ENCODE measurements around the gene GUCY2D. TPM values are rescaled to one million over a fixed set of nuclear protein-coding genes. Genes with fewer than 3 reads are reported as not detected.
"Not testable (repeated sequence)": the region's sequence is repeated elsewhere in the genome, so short reads cannot be mapped to it uniquely, and the experiment has no call there.

Gene GUCY2D
- total and polyA plus RNA-seq, 12 donors, result not detected

DNA sequence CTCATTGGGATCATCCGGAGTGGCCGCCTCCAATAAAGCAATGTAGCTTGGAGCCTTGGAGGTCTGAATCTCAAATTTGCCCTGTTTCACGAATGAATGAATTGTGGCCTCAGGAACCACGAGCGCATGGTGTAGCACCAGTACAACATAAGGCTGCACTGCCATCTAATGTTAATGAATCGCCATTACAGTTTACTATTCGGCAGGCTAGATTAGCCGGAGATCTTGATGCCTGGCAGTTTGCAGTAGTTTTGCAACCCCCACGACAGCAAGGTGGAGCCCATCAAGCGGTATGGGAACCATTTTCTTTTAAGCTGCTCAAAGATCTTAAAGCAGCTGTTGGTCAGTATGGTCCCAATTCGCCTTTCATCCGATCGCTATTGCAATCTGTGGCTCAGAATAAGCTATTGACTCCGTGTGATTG is 55.3 kb downstream of the GUCY2D start:
- DNase-seq, result peak in 6 of 7 donors; percentile 49 to 76 (median 58)
- Histone ChIP-seq H3K4me1 (replicated peaks in 1 of 2) (no peaks in the 10 kb centered on the region), H3K4me3 (no peak overlapping the region), H3K36me3 (replicated peaks in 1 of 2) (no peaks in the 10 kb centered on the region), H3K9me3 (replicated peaks in 1 of 3) (no peaks in the 10 kb centered on the region), H3K27ac (no peak overlapping the region), H3K27me3 (peaks cover 13% of the 10 kb centered on the region)
- intact Hi-C loops (cut with DNase I), result loop anchor here in 1 of 2 donors (5.0 kb wide), 1 partner anchor 145 kb away; no protein-coding TSS in a partner anchor
- TF ChIP-seq POLR2A (IDR thresholded peaks at IDR 0.05), result no peak
- TF ChIP-seq, protein P1, sequence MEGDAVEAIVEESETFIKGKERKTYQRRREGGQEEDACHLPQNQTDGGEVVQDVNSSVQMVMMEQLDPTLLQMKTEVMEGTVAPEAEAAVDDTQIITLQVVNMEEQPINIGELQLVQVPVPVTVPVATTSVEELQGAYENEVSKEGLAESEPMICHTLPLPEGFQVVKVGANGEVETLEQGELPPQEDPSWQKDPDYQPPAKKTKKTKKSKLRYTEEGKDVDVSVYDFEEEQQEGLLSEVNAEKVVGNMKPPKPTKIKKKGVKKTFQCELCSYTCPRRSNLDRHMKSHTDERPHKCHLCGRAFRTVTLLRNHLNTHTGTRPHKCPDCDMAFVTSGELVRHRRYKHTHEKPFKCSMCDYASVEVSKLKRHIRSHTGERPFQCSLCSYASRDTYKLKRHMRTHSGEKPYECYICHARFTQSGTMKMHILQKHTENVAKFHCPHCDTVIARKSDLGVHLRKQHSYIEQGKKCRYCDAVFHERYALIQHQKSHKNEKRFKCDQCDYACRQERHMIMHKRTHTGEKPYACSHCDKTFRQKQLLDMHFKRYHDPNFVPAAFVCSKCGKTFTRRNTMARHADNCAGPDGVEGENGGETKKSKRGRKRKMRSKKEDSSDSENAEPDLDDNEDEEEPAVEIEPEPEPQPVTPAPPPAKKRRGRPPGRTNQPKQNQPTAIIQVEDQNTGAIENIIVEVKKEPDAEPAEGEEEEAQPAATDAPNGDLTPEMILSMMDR (IDR thresholded peaks at IDR 0.05), result peak; percentile 49 to 82 (median 77)
- 4 to 7% (median 5%) methylated on average over 13 to 14 of the region's 14 CpGs for whole genome bisulfite sequencing, 4 donors

DNA sequence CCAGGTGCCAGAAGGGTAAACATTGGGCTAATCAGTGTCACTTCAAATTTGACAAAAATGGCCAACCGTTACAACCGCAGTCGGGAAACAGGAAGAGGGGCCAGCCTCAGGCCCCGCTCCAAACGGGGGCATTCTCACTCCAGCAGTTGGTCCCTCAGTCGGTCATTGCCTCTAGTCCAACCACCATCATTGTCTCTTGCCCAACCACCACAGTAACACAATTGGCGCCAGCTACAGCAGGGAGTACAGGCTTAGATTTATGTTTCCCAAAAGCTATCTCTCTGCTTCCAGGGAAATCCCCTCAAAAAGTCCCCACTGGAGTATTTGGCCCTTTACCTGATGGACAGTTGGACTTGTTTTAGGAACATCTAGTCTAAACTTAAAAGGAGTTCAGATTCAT is 56.7 kb downstream of the GUCY2D start:
- 16 to 33% (median 27%) methylated on average over 7 of the region's 7 CpGs for WGBS, 4 donors
- TF ChIP-seq POLR2A (IDR thresholded peaks at IDR 0.05), result no peak
- TF ChIP-seq, protein P1 (IDR thresholded peaks at IDR 0.05), result no peak
- Histone ChIP-seq H3K27ac (no peak overlapping the region), H3K36me3 (replicated peaks in 1 of 2) (no peaks in the 10 kb centered on the region), H3K9me3 (replicated peaks in 1 of 3) (no peaks in the 10 kb centered on the region), H3K27me3 (peaks cover 20% of the 10 kb centered on the region), H3K4me1 (replicated peaks in 1 of 2) (no peaks in the 10 kb centered on the region), H3K4me3 (no peak overlapping the region)
- intact Hi-C loops (cut with DNase I), result loop anchor here in 1 of 2 donors (5.0 kb wide), 1 partner anchor 147 kb away; no protein-coding TSS in a partner anchor
- DNase-seq, result no peak

DNA sequence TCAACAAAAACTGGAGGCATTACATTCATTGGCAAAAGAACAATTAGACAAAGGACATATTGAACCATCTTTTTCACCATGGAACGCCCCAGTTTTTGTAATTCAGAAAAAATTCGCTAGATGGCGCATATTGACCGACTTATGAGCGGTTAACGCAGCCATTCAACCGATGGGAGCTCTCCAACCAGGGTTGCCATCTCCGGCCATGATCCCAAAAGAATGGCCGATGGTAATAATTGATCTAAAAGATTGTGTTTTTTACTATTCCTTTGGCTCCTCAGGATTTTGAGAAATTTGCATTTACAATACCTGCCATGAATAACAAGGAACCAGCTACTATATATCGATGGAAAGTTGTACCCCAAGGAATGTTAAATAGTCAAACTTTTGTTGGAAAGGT is 57.9 kb downstream of the GUCY2D start:
- WGBS, 4 donors, result 6 to 7% (median 6%) methylated on average over 10 of the region's 10 CpGs
- TF ChIP-seq, protein P1 (IDR thresholded peaks at IDR 0.05), result peak; percentile 74 to 84 (median 79)
- TF ChIP-seq POLR2A (IDR thresholded peaks at IDR 0.05), result no peak
- intact Hi-C loops (cut with DNase I), result no loop called here
- no peaks in the 10 kb centered on the region for H3K9me3 ChIP-seq (replicated peaks in 1 of 3)
- H3K27me3 ChIP-seq, result peaks cover 20% of the 10 kb centered on the region
- peak; percentile 62 to 84 (median 70) for DNase-seq
- H3K4me3 ChIP-seq, result no peak overlapping the region
- no peak overlapping the region for H3K27ac ChIP-seq
- H3K4me1 ChIP-seq (replicated peaks in 1 of 2), result no peaks in the 10 kb centered on the region
- no peaks in the 10 kb centered on the region for H3K36me3 ChIP-seq (replicated peaks in 1 of 2)

DNA sequence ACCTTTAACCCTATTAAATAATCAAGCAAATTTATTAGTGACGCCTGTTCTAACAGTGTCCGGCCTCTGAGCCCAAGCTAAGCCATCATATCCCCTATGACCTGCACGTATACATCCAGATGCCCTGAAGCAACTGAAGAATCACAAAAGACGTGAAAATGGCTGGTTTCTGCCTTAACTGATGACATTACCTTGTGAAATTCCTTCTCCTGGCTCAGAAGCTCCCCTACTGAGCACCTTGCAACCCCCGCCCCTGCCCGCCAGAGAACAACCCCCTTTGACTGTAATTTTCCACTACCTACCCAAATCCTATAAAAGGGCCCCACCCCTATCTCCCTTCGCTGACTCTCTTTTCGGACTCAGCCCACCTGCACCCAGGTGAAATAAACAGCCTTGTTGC is 59.4 kb downstream of the GUCY2D start:
- H3K27ac ChIP-seq; intact Hi-C loops (cut with DNase I); DNase-seq; H3K36me3 ChIP-seq (replicated peaks in 1 of 2); H3K4me3 ChIP-seq; H3K4me1 ChIP-seq (replicated peaks in 1 of 2); H3K9me3 ChIP-seq (replicated peaks in 1 of 3): not testable (repeated sequence)
- 50 to 59% (median 56%) methylated on average over 8 of the region's 8 CpGs for WGBS, 4 donors
- H3K27me3 ChIP-seq, result peaks cover 14% of the 10 kb centered on the region

DNA sequence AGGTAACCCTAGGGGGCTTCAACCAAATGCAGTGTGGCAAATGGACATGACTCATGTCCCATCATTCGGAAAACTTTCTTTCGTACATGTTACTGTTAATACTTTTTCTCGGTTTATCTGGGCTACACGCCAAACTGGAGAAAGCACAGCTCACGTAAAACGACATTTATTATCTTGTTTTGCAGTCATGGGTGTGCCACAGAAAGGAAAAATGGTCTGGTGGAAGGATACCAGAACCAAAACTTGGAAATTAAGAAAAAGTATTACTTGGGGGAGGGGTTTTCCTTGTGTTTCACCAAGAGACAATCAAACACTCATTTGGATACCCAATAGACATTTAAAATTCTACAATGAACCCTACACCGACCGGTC is 60.0 kb downstream of the GUCY2D start:
- peak in 3 of 7 donors; percentile 43 to 73 (median 68) for DNase-seq
- intact Hi-C loops (cut with DNase I), result no loop called here
- peak in 1 of 2 donors; percentile 16 for TF ChIP-seq POLR2A (IDR thresholded peaks at IDR 0.05)
- TF ChIP-seq, protein P1 (IDR thresholded peaks at IDR 0.05), result no peak
- Histone ChIP-seq H3K27me3 (peaks cover 14% of the 10 kb centered on the region), H3K27ac (peak overlapping the region in 1 of 5 donors; percentile 60), H3K4me1 (replicated peaks in 1 of 2) (no peaks in the 10 kb centered on the region), H3K36me3 (replicated peaks in 1 of 2) (no peaks in the 10 kb centered on the region), H3K4me3 (peak overlapping the region in 1 of 4 donors; percentile 32), H3K9me3 (replicated peaks in 1 of 3) (no peaks in the 10 kb centered on the region)
- WGBS, 4 donors, result 9 to 13% (median 12%) methylated on average over 8 of the region's 8 CpGs
